Gastrocnemius medialis (tissue), 4 donors: ENCODE results near the gene RFXANK.

Source experiments
- POLR2A ChIP-seq, 2 donors: fragments of 450-650 bp; IDR thresholded peaks; one replicate each; pipeline ENCODE4 v1.6.1; 2017; ENCODE audit warnings: antibody characterized with exemption in 2 of 2, mild to moderate bottlenecking in 2 of 2, moderate library complexity in 2 of 2
- TF ChIP-seq, protein P1 (sequence below), 5 experiments: fragments of 450-650 bp in 3 of 5; fragments of 200-600 bp in 2 of 5; sonication (generic) in 2 of 5; IDR thresholded peaks in 4 of 5; conservative IDR thresholded peaks in 1 of 5; 1 replicate in 4 of 5; 2 replicates in 1 of 5; pipeline ENCODE4 v1.5.1; 2016 to 2019; ENCODE audit warnings: antibody characterized with exemption in 5 of 5, mild to moderate bottlenecking in 3 of 5, moderate library complexity in 3 of 5

DNA sequence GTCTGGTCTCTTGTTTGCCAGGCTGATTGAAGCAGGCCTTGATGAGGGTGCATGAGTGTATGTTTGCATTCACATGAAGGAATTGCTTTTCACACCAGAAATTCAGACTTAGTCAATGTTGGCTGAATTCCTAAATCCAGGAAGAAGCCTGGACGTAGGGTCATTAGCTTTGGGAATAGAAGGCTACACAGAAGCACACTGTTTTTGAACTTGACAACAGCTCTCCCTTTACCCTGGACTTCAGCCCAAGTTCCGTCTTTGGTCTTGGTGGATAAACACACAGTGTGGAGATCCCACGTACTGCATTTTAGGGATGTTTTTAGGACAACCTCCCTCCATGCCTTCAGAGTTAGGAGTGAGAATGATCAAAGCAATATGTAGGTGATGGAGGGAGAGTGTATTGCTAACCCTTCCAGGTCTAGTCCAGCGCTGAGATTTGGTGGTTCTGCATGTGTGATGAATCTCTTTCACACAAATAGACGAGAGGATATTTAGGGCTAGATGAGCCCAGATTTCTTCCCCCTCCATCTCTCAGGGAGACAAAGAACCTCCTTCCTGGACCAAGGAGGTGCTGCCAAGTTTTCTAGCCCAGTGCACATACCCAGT lies 58.2 kb downstream of the RFXANK start:
- TF ChIP-seq, protein P1, sequence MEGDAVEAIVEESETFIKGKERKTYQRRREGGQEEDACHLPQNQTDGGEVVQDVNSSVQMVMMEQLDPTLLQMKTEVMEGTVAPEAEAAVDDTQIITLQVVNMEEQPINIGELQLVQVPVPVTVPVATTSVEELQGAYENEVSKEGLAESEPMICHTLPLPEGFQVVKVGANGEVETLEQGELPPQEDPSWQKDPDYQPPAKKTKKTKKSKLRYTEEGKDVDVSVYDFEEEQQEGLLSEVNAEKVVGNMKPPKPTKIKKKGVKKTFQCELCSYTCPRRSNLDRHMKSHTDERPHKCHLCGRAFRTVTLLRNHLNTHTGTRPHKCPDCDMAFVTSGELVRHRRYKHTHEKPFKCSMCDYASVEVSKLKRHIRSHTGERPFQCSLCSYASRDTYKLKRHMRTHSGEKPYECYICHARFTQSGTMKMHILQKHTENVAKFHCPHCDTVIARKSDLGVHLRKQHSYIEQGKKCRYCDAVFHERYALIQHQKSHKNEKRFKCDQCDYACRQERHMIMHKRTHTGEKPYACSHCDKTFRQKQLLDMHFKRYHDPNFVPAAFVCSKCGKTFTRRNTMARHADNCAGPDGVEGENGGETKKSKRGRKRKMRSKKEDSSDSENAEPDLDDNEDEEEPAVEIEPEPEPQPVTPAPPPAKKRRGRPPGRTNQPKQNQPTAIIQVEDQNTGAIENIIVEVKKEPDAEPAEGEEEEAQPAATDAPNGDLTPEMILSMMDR (IDR thresholded peaks at IDR 0.05 in 4 of 5, conservative IDR thresholded peaks at IDR 0.05 in 1 of 5) = no peak
- no peak for TF ChIP-seq POLR2A (IDR thresholded peaks at IDR 0.05)
